NT2/D1 (cell line): ENCODE data around the gene EPB41L4B.

Source experiments
- DNase-seq: peaks from one replicate; pipeline ENCODE4 v3.0.0-alpha.2; 2011; ENCODE audit warnings: low read depth, low spot score
- H3K27me3 ChIP-seq: 2 replicates; pipeline ENCODE4 v1.6.0; 2011; ENCODE audit warnings: mild to moderate bottlenecking; ENCODE audit not compliant: insufficient read length, insufficient read depth
- H3K36me3 ChIP-seq: 2 replicates; pipeline ENCODE4 v1.6.1; 2011; ENCODE audit warnings: mild to moderate bottlenecking, low read length, mixed read lengths; ENCODE audit not compliant: insufficient read depth, insufficient read length
- H3K4me1 ChIP-seq: 2 replicates; pipeline ENCODE4 v1.5.1; 2011; ENCODE audit not compliant: insufficient read depth, insufficient read length
- H3K4me3 ChIP-seq: 2 replicates; pipeline ENCODE4 v1.5.1; 2011; ENCODE audit warnings: low read depth; ENCODE audit not compliant: insufficient read length
- H3K9ac ChIP-seq: 2 replicates; pipeline ENCODE4 v1.6.0; 2011; ENCODE audit warnings: low read depth; ENCODE audit not compliant: insufficient read length
- H3K9me3 ChIP-seq: 2 replicates; pipeline ENCODE4 v1.5.1; 2011; ENCODE audit warnings: mild to moderate bottlenecking, low read length; ENCODE audit not compliant: insufficient read depth
- SUZ12 ChIP-seq: IDR thresholded peaks from 2 replicates; pipeline ENCODE4 v1.6.1; 2011; ENCODE audit not compliant: insufficient read length, insufficient read depth; ENCODE audit errors: extremely low read depth
- YY1 ChIP-seq: IDR thresholded peaks from 2 replicates; pipeline ENCODE4 v1.6.1; 2011; ENCODE audit not compliant: insufficient read length, insufficient read depth
- ZNF274 ChIP-seq: IDR thresholded peaks from 2 replicates; pipeline ENCODE4 v1.6.1; 2011; ENCODE audit warnings: mild to moderate bottlenecking, low read depth, low read length

EPB41L4B gene

GRCh38 chr9:109182940-109183798 lies 137.7 kb downstream of the EPB41L4B start:
- Histone ChIP-seq H3K4me1 (no peaks in the 10 kb centered on the region), H3K9ac (no peak overlapping the region), H3K27me3 (no peaks in the 10 kb centered on the region), H3K36me3 (no peaks in the 10 kb centered on the region), H3K4me3 (no peak overlapping the region), H3K9me3 (no peaks in the 10 kb centered on the region)
- TF ChIP-seq SUZ12 (no peak), ZNF274 (no peak), YY1 (no peak)
- DNase-seq = no peak

- TF ChIP-seq YY1 = no peak
- TF ChIP-seq ZNF274 = no peak
- Histone ChIP-seq H3K9me3 (no peaks in the 10 kb centered on the region), H3K4me1 (no peaks in the 10 kb centered on the region), H3K4me3 (no peak overlapping the region), H3K27me3 (no peaks in the 10 kb centered on the region), H3K36me3 (no peaks in the 10 kb centered on the region), H3K9ac (no peak overlapping the region)
- no peak for DNase-seq
These were observed 138.3 kb downstream of the EPB41L4B start for GRCh38 chr9:109182550-109182939.

- TF ChIP-seq SUZ12 (no peak), YY1 (no peak), ZNF274 (no peak)
- H3K9ac ChIP-seq = no peak overlapping the region
- no peaks in the 10 kb centered on the region for H3K36me3 ChIP-seq
- H3K9me3 ChIP-seq = no peaks in the 10 kb centered on the region
- no peak for DNase-seq
- H3K27me3 ChIP-seq = no peaks in the 10 kb centered on the region
- no peaks in the 10 kb centered on the region for H3K4me1 ChIP-seq
- no peak overlapping the region for H3K4me3 ChIP-seq
These were observed 139.6 kb downstream of the EPB41L4B start for GRCh38 chr9:109181284-109181683.

- Histone ChIP-seq H3K9me3 (no peaks in the 10 kb centered on the region), H3K4me3 (no peak overlapping the region), H3K4me1 (no peaks in the 10 kb centered on the region), H3K9ac (no peak overlapping the region), H3K27me3 (no peaks in the 10 kb centered on the region), H3K36me3 (no peaks in the 10 kb centered on the region)
- no peak for TF ChIP-seq ZNF274
- no peak for TF ChIP-seq SUZ12
- no peak for TF ChIP-seq YY1
- no peak for DNase-seq
These were observed 140.9 kb downstream of the EPB41L4B start for GRCh38 chr9:109179801-109180523.

GRCh38 chr9:109176963-109177362 lies 143.9 kb downstream of the EPB41L4B start:
- Histone ChIP-seq H3K4me1 (no peaks in the 10 kb centered on the region), H3K9me3 (no peaks in the 10 kb centered on the region), H3K4me3 (no peak overlapping the region), H3K27me3 (no peaks in the 10 kb centered on the region), H3K36me3 (no peaks in the 10 kb centered on the region), H3K9ac (no peak overlapping the region)
- no peak for DNase-seq
- no peak for TF ChIP-seq YY1
- TF ChIP-seq SUZ12 = no peak
- no peak for TF ChIP-seq ZNF274

GRCh38 chr9:109176386-109176785 lies 144.5 kb downstream of the EPB41L4B start:
- Histone ChIP-seq H3K27me3 (no peaks in the 10 kb centered on the region), H3K4me1 (no peaks in the 10 kb centered on the region), H3K9ac (no peak overlapping the region), H3K9me3 (no peaks in the 10 kb centered on the region), H3K4me3 (no peak overlapping the region), H3K36me3 (no peaks in the 10 kb centered on the region)
- TF ChIP-seq ZNF274 = no peak
- no peak for TF ChIP-seq YY1
- no peak for TF ChIP-seq SUZ12
- DNase-seq = no peak

GRCh38 chr9:109172935-109173334 lies 147.9 kb downstream of the EPB41L4B start:
- TF ChIP-seq YY1 = no peak
- TF ChIP-seq ZNF274 = no peak
- no peak for TF ChIP-seq SUZ12
- no peak overlapping the region for H3K9ac ChIP-seq
- no peak for DNase-seq
- H3K4me1 ChIP-seq = no peaks in the 10 kb centered on the region
- H3K4me3 ChIP-seq = no peak overlapping the region
- H3K36me3 ChIP-seq = no peaks in the 10 kb centered on the region
- H3K27me3 ChIP-seq = peaks cover 10% of the 10 kb centered on the region
- H3K9me3 ChIP-seq = no peaks in the 10 kb centered on the region
